ENCODE data around the gene CHST11.

- TF ChIP-seq CTCF (optimal IDR thresholded peaks at IDR 0.05 in 1 of 3, IDR thresholded peaks at IDR 0.05 in 1 of 3, conservative IDR thresholded peaks at IDR 0.05 in 1 of 3; ENCODE audit: extremely low read depth in 1 of 3, insufficient read depth in 2 of 3, low read length in 3 of 3): peak in 1 of 3 experiments; percentile 5
- no peak for TF ChIP-seq EZH2 (IDR thresholded peaks at IDR 0.05; ENCODE audit: low read length)
Observed at GRCh38 chr12:104588047-104588920, 131.5 kb downstream of the CHST11 start.
